HEK293 (cell line): Measurements from ENCODE around the gene RIPOR3.

ENCODE experiments used
- ATF2 ChIP-seq: fragments of 450-650 bp; formaldehyde crosslinking; IDR thresholded peaks from 2 replicates; pipeline ENCODE4 v1.5.1; 2016; ENCODE audit warnings: missing biosample characterization, missing genetic modification characterization, low read depth
- GLIS1 ChIP-seq: fragments of 450-650 bp; formaldehyde crosslinking; IDR thresholded peaks from 2 replicates; pipeline ENCODE4 v1.5.1; 2016; ENCODE audit warnings: missing biosample characterization, missing genetic modification characterization
- GLIS2 ChIP-seq: fragments of 450-650 bp; formaldehyde crosslinking; IDR thresholded peaks from 2 replicates; pipeline ENCODE4 v1.5.1; 2016; ENCODE audit warnings: missing biosample characterization, missing genetic modification characterization
- KLF16 ChIP-seq: fragments of 450-650 bp; formaldehyde crosslinking; IDR thresholded peaks from 2 replicates; pipeline ENCODE4 v1.5.1; 2017; ENCODE audit warnings: missing biosample characterization, missing genetic modification characterization
- KLF9 ChIP-seq: fragments of 450-650 bp; formaldehyde crosslinking; IDR thresholded peaks from 2 replicates; pipeline ENCODE4 v1.5.1; 2016; ENCODE audit warnings: missing biosample characterization, missing genetic modification characterization, low read depth
- MZF1 ChIP-seq: fragments of 450-650 bp; formaldehyde crosslinking; IDR thresholded peaks from 2 replicates; pipeline ENCODE4 v1.5.1; 2017; ENCODE audit warnings: missing biosample characterization, missing genetic modification characterization, borderline replicate concordance
- OSR2 ChIP-seq: fragments of 450-650 bp; formaldehyde crosslinking; IDR thresholded peaks from 2 replicates; pipeline ENCODE4 v1.5.1; 2016; ENCODE audit warnings: missing biosample characterization, missing genetic modification characterization
- PRDM1 ChIP-seq: fragments of 450-650 bp; formaldehyde crosslinking; IDR thresholded peaks from 2 replicates; pipeline ENCODE4; 2016; ENCODE audit warnings: missing biosample characterization, missing genetic modification characterization
- PRDM10 ChIP-seq: fragments of 450-650 bp; formaldehyde crosslinking; IDR thresholded peaks from 2 replicates; pipeline ENCODE4 v1.5.1; 2016; ENCODE audit warnings: missing biosample characterization, missing genetic modification characterization
- SP2 ChIP-seq: fragments of 450-650 bp; formaldehyde crosslinking; IDR thresholded peaks from 2 replicates; pipeline ENCODE4 v1.5.1; 2016; ENCODE audit warnings: missing biosample characterization, missing genetic modification characterization
- SP7 ChIP-seq: fragments of 450-650 bp; formaldehyde crosslinking; IDR thresholded peaks from 2 replicates; pipeline ENCODE4 v1.5.1; 2016; ENCODE audit warnings: missing biosample characterization, missing genetic modification characterization
- WT1 ChIP-seq: fragments of 450-650 bp; formaldehyde crosslinking; IDR thresholded peaks from 2 replicates; pipeline ENCODE4 v1.5.1; 2016; ENCODE audit warnings: missing biosample characterization, missing genetic modification characterization
- ZBTB10 ChIP-seq: fragments of 450-650 bp; formaldehyde crosslinking; IDR thresholded peaks from 2 replicates; pipeline ENCODE4 v1.5.1; 2016; ENCODE audit warnings: missing biosample characterization, missing genetic modification characterization
- ZBTB20 ChIP-seq: fragments of 450-650 bp; formaldehyde crosslinking; IDR thresholded peaks from 2 replicates; pipeline ENCODE4 v1.5.1; 2016; ENCODE audit warnings: missing biosample characterization, missing genetic modification characterization
- ZBTB44 ChIP-seq: fragments of 450-650 bp; IDR thresholded peaks from 2 replicates; pipeline ENCODE4 v1.5.1; 2018; ENCODE audit warnings: missing biosample characterization, mild to moderate bottlenecking, missing genetic modification characterization
- ZBTB48 ChIP-seq: fragments of 450-650 bp; formaldehyde crosslinking; IDR thresholded peaks from 2 replicates; pipeline ENCODE4 v1.5.1; 2016; ENCODE audit warnings: missing biosample characterization, missing genetic modification characterization
- ZNF121 ChIP-seq: fragments of 450-650 bp; formaldehyde crosslinking; IDR thresholded peaks from 2 replicates; pipeline ENCODE4 v1.5.1; 2016; ENCODE audit warnings: missing biosample characterization, missing genetic modification characterization
- ZNF140 ChIP-seq: fragments of 450-650 bp; formaldehyde crosslinking; IDR thresholded peaks from 2 replicates; pipeline ENCODE4 v1.5.1; 2016; ENCODE audit warnings: missing biosample characterization, missing genetic modification characterization
- ZNF2 ChIP-seq: fragments of 450-650 bp; formaldehyde crosslinking; IDR thresholded peaks from 2 replicates; pipeline ENCODE4 v1.5.1; 2016; ENCODE audit warnings: missing biosample characterization, missing genetic modification characterization
- ZNF223 ChIP-seq: fragments of 450-650 bp; formaldehyde crosslinking; IDR thresholded peaks from 2 replicates; pipeline ENCODE4 v1.5.1; 2016; ENCODE audit warnings: missing biosample characterization, missing genetic modification characterization
- ZNF335 ChIP-seq: fragments of 450-650 bp; formaldehyde crosslinking; conservative IDR thresholded peaks from 2 replicates; pipeline ENCODE4 v1.5.1; 2016; ENCODE audit warnings: missing biosample characterization, missing genetic modification characterization
- ZNF366 ChIP-seq: fragments of 450-650 bp; formaldehyde crosslinking; conservative IDR thresholded peaks from 2 replicates; pipeline ENCODE4 v1.5.1; 2016; ENCODE audit warnings: missing biosample characterization, missing genetic modification characterization
- ZNF488 ChIP-seq: fragments of 450-650 bp; formaldehyde crosslinking; IDR thresholded peaks from 2 replicates; pipeline ENCODE4 v1.5.1; 2016; ENCODE audit warnings: missing biosample characterization, missing genetic modification characterization
- ZNF677 ChIP-seq: fragments of 450-650 bp; IDR thresholded peaks from 2 replicates; pipeline ENCODE4 v1.5.0; 2018; ENCODE audit warnings: missing biosample characterization, mild to moderate bottlenecking, missing genetic modification characterization, moderate library complexity
- ZNF692 ChIP-seq: fragments of 450-650 bp; formaldehyde crosslinking; IDR thresholded peaks from 2 replicates; pipeline ENCODE4 v1.5.1; 2016; ENCODE audit warnings: missing biosample characterization, missing genetic modification characterization
- ZSCAN23 ChIP-seq: fragments of 450-650 bp; formaldehyde crosslinking; IDR thresholded peaks from 2 replicates; pipeline ENCODE4 v1.5.1; 2016; ENCODE audit warnings: missing biosample characterization, missing genetic modification characterization

The RIPOR3 gene

GRCh38 chr20:50724851-50725723 is 33.7 kb upstream of the RIPOR3 start (continued):
- TF ChIP-seq OSR2 (tag by site-specific recombination) (no peak), ZNF335 (tag by site-specific recombination) (peak; percentile 70), ZNF223 (tag by site-specific recombination) (no peak), ZNF692 (tag by site-specific recombination) (peak; percentile 39; the same call in 1 of the 2 replicates), KLF16 (tag by site-specific recombination) (peak; percentile 80), ZSCAN23 (tag by site-specific recombination) (no peak), GLIS1 (tag by site-specific recombination) (peak; percentile 81), MZF1 (tag by site-specific recombination) (no peak), ZNF2 (tag by site-specific recombination) (peak; percentile 60; the same call in 1 of the 2 replicates), ZBTB44 (no peak), WT1 (tag by site-specific recombination) (peak; percentile 61), ZBTB10 (peak; percentile 63; the same call in 1 of the 2 replicates), ZNF488 (tag by site-specific recombination) (no peak), PRDM1 (tag by site-specific recombination) (peak; percentile 63), ZBTB20 (tag by site-specific recombination) (peak; percentile 97), SP2 (tag by site-specific recombination) (peak; percentile 36), ZNF121 (0 out of 2 replicates have a peak, but pooled peaks have one; percentile 17), KLF9 (tag by site-specific recombination) (no peak), ZNF677 (tag by site-specific recombination) (no peak), ZBTB48 (tag by site-specific recombination) (peak; percentile 79), PRDM10 (tag by site-specific recombination) (peak; percentile 81), ZNF366 (tag by site-specific recombination) (0 out of 2 replicates have a peak, but pooled peaks have one; percentile 41), GLIS2 (tag by site-specific recombination) (peak; percentile 95), SP7 (peak; percentile 94), ATF2 (tag by site-specific recombination) (no peak), ZNF140 (no peak)
